Spleen (tissue), 7 donors: ENCODE measurements around the gene FCSK.

Experiments used
- POLR2A ChIP-seq, 3 donors: fragments of 450-650 bp; IDR thresholded peaks; one replicate each; pipeline ENCODE4 v1.5.1; 2017; ENCODE audit warnings: antibody characterized with exemption in 3 of 3, mild to moderate bottlenecking in 1 of 3
- POLR2AphosphoS5 ChIP-seq, 3 donors: sonication (generic); formaldehyde crosslinking; IDR thresholded peaks; one replicate each; pipeline ENCODE4 v1.5.1; 2017; ENCODE audit warnings: antibody characterized with exemption in 3 of 3
- TF ChIP-seq, protein P1 (sequence below), 11 experiments: fragments of 200-600 bp in 7 of 11; fragments of 450-650 bp in 4 of 11; sonication (generic) in 4 of 11; IDR thresholded peaks in 8 of 11; conservative IDR thresholded peaks in 3 of 11; 1 replicate in 7 of 11; 2 replicates in 4 of 11; pipeline versions ENCODE4 v1.4.0 to v1.8.0; 2016 to 2021; ENCODE audit warnings: antibody characterized with exemption in 11 of 11, inconsistent platforms in 4 of 11, mild to moderate bottlenecking in 1 of 11
- donor health status: DM: no; HTN: no; CAD: no; lungs with moderate emphysema.
- donor health status: DM: no; HTN: no; CAD: no.
- donor health status: DM: no; HTN: no; CAD: no.

DNA sequence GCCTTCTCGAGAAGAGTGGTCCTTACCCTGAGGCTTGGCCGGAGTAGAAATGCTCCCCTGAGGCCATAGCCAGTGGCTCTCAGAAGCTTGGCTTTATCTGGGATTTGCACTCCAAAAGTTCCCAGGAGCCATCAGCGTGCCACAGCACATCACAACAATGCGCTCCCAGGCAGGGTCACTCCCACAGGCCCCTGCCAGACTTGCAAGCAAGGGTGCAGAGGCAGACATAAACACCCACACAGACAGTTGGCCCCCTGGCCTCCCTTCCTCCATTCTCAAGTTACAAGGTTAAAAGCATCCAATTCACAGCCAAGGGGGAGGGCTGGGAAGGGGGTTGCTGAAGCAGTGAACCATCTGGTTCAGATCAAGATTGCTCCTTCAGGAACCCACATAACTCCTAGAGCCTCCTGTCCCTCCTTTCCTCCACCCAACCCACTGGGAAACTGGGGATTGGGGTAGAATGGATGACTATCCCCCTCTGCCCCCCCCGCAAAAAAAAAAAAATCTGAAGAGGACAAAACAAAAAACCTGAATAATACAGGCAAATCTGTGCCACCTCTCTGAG lies 17.3 kb upstream of the FCSK start:
- TF ChIP-seq, protein P1, sequence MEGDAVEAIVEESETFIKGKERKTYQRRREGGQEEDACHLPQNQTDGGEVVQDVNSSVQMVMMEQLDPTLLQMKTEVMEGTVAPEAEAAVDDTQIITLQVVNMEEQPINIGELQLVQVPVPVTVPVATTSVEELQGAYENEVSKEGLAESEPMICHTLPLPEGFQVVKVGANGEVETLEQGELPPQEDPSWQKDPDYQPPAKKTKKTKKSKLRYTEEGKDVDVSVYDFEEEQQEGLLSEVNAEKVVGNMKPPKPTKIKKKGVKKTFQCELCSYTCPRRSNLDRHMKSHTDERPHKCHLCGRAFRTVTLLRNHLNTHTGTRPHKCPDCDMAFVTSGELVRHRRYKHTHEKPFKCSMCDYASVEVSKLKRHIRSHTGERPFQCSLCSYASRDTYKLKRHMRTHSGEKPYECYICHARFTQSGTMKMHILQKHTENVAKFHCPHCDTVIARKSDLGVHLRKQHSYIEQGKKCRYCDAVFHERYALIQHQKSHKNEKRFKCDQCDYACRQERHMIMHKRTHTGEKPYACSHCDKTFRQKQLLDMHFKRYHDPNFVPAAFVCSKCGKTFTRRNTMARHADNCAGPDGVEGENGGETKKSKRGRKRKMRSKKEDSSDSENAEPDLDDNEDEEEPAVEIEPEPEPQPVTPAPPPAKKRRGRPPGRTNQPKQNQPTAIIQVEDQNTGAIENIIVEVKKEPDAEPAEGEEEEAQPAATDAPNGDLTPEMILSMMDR (IDR thresholded peaks at IDR 0.05 in 8 of 11, conservative IDR thresholded peaks at IDR 0.05 in 3 of 11): no peak
- TF ChIP-seq POLR2AphosphoS5 (IDR thresholded peaks at IDR 0.05) (peak in 2 of 3 donors; percentile 41 to 65), POLR2A (IDR thresholded peaks at IDR 0.05) (no peak)
